ENCODE results near the gene S100A7. TPM values are rescaled to one million over a fixed set of nuclear protein-coding genes. Genes with fewer than 3 reads are reported as not detected.
"Not testable (repeated sequence)": the region's sequence is repeated elsewhere in the genome, so short reads cannot be mapped to it uniquely, and the experiment has no call there.

S100A7 gene
- total RNA-seq, 1 donor from 2014 or later = not detected

DNA sequence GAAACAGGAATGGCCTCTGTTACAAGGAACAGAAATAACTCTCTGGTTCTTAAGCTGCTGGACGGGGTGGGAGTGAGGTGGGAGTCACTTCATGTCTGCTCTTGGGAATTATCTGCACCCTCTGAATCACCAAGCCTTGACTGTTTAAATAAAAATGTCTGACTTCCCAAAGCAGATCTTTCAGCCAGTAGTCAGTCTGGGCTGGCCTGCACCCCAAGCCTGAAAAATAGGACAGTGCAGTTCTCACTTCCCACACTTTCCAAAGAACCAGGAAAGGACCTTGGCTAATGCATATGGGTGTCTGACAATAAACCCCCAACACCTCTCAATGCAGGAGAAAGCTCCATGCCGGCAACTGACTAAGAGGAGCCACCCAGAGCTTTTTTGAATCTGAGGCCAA lies 796 bp downstream of the S100A7 start:
- no peaks in the 10 kb centered on the region for H3K4me1 ChIP-seq
- no peak for ATAC-seq
- H3K27ac ChIP-seq = no peak overlapping the region
- H3K4me3 ChIP-seq = no peak overlapping the region
- no peaks in the 10 kb centered on the region for H3K9me3 ChIP-seq
- DNase-seq = no peak
- TF ChIP-seq, protein P1, sequence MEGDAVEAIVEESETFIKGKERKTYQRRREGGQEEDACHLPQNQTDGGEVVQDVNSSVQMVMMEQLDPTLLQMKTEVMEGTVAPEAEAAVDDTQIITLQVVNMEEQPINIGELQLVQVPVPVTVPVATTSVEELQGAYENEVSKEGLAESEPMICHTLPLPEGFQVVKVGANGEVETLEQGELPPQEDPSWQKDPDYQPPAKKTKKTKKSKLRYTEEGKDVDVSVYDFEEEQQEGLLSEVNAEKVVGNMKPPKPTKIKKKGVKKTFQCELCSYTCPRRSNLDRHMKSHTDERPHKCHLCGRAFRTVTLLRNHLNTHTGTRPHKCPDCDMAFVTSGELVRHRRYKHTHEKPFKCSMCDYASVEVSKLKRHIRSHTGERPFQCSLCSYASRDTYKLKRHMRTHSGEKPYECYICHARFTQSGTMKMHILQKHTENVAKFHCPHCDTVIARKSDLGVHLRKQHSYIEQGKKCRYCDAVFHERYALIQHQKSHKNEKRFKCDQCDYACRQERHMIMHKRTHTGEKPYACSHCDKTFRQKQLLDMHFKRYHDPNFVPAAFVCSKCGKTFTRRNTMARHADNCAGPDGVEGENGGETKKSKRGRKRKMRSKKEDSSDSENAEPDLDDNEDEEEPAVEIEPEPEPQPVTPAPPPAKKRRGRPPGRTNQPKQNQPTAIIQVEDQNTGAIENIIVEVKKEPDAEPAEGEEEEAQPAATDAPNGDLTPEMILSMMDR (IDR thresholded peaks at IDR 0.05) = no peak
- no peaks in the 10 kb centered on the region for H3K27me3 ChIP-seq
- H3K36me3 ChIP-seq = no peaks in the 10 kb centered on the region
- intact Hi-C loops (cut with DNase I) = no loop called here

DNA sequence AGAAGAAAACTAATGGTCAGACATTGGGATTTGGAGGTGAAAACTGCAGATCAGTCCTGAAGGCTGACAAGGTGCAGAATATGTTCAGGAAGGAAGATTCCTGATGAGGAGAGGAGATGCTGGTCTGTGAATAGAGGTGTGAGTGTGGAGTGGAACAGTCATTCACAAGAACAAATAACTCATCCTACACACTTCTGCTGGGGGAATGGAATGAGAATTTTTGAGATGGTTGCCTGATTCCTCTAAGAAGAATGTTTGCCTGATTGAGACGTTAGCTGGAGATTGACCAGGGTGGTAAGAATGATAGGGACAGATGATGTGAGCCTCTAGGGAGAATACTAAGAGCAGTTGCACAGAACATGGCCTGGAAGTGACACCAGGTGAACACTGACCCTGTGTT lies 4.1 kb downstream of the S100A7 start:
- Histone ChIP-seq H3K4me1 (no peaks in the 10 kb centered on the region), H3K9me3 (no peaks in the 10 kb centered on the region), H3K27me3 (peaks cover 6% of the 10 kb centered on the region), H3K4me3 (no peak overlapping the region), H3K27ac (no peak overlapping the region), H3K36me3 (no peaks in the 10 kb centered on the region)
- intact Hi-C loops (cut with DNase I) = no loop called here
- no peak for ATAC-seq
- DNase-seq = no peak
- TF ChIP-seq, protein P1 (IDR thresholded peaks at IDR 0.05) = no peak

DNA sequence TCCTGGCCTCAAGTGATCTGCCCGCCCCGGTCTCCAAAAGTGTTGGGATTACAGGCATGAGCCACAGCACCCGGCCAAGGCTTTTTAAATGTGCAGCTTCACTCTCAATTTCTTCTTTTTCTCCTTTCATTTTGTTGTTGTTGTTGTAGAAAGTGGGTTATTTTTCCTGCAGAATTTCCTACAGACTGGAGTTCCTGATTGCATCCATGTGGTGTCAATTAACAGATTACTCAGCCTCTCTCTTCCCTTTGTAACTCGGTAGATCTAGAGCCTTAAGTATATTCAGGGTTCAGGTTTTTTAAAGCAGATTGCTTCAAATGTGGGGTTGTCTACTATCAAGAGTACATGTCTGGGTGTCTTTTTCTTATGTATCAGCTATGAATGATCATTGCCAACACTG lies 11.6 kb downstream of the S100A7 start:
- H3K9me3 ChIP-seq; H3K4me1 ChIP-seq; ATAC-seq; H3K4me3 ChIP-seq; intact Hi-C loops (cut with DNase I); H3K27ac ChIP-seq; DNase-seq; H3K36me3 ChIP-seq: not testable (repeated sequence)
- peaks cover 23% of the 10 kb centered on the region for H3K27me3 ChIP-seq

DNA sequence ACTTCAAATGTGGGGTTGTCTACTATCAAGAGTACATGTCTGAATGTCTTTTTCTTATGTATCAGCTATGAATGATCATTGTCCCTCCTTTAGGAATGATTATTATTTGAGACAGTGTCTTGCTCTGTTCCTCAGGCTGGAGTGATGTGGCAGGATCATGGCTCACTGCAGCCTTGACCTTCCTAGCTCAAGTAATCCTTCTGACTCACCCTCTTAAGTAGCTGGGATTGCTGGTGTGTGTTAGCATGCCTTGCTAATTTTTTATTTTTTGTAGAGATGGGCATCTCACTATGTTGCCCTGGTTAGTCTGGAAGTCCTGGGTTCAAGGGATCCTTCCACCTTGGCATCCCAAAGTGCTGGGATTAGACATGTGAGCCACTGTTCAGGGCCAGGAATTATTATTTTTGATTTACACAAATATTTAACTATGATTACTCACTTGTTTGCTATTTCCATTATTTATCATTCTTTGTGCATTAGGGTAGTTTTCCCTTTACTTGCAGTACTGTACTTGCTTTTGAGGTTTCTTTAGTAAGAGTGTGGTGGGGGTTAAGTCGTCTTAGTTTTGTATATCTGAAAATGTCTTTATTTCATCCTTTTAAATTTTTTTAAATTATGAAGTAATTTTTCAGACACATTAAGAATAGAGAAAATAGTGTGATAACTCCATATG lies 12.8 kb downstream of the S100A7 start:
- DNase-seq (no peak), ATAC-seq (no peak)
- intact Hi-C loops (cut with DNase I) = no loop called here
- Histone ChIP-seq H3K4me3 (no peak overlapping the region), H3K4me1 (no peaks in the 10 kb centered on the region), H3K9me3 (no peaks in the 10 kb centered on the region), H3K27ac (no peak overlapping the region), H3K27me3 (peaks cover 27% of the 10 kb centered on the region), H3K36me3 (no peaks in the 10 kb centered on the region)
- TF ChIP-seq, protein P1 (IDR thresholded peaks at IDR 0.05) = no peak

DNA sequence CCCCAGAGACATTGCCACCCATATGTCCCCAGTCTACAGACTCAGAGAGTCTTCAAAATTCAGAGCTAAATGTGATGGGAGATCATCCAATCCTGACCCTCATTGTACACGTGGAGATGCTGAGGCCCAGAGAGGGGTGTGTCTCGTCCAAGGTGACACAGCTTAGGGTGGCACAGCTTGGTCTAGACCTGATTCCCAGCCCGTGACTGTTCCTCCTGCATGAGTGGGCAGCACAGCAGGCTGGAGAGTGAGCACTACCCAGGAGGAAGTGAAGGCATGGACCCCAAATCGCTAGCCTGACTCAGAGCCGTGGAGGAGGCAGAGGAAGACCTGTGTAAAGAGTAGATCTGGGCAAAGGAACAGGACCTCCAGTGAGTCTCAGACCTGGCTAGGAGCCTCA lies 16.4 kb downstream of the S100A7 start:
- Histone ChIP-seq H3K36me3 (no peaks in the 10 kb centered on the region), H3K27me3 (peaks cover 17% of the 10 kb centered on the region), H3K4me1 (no peaks in the 10 kb centered on the region), H3K27ac (no peak overlapping the region), H3K4me3 (no peak overlapping the region), H3K9me3 (no peaks in the 10 kb centered on the region)
- ATAC-seq (no peak), DNase-seq (no peak)
- TF ChIP-seq, protein P1 (IDR thresholded peaks at IDR 0.05) = no peak
- intact Hi-C loops (cut with DNase I) = no loop called here

DNA sequence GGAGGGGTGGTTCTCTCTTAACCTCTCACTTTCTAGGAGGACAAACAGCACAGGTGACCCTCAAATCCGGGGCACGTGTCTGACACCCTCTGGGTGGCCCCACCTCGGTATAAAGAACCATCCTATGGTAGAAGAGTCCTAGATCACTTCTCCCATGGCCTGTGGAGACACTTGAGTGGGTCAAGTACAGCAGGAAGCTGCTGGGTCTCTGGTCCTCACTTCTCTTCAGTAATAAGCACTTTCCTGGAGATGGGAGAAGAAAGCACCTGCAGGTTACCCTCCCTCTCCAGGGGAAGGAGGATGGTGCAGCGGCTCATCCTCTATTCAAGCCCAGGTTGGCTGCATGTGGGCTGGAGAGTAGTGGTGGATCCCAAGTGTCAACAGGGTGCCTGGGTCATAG lies 17.0 kb downstream of the S100A7 start:
- Histone ChIP-seq H3K4me3 (no peak overlapping the region), H3K36me3 (no peaks in the 10 kb centered on the region), H3K9me3 (no peaks in the 10 kb centered on the region), H3K27ac (no peak overlapping the region), H3K27me3 (peaks cover 17% of the 10 kb centered on the region), H3K4me1 (no peaks in the 10 kb centered on the region)
- ATAC-seq (no peak), DNase-seq (no peak)
- intact Hi-C loops (cut with DNase I) = no loop called here
- TF ChIP-seq, protein P1 (IDR thresholded peaks at IDR 0.05) = no peak

Data from upper lobe of right lung (tissue), 1 donor.